SK-N-SH treated with all-trans-retinoic acid at 6 μM for 48 hours (cell line): ENCODE results near the gene GFPT1.
"Not testable (repeated sequence)": the region's sequence is repeated elsewhere in the genome, so short reads cannot be mapped to it uniquely, and the experiment has no call there.

Experiments
- ATAC-seq: fragments of 200-7000 bp; cut with Tn5 transposase; 3 replicates; pipeline ENCODE4 v1.9.1; 2020; ENCODE audit warnings: mild to moderate bottlenecking, moderate library complexity
- ARNTL ChIP-seq: fragments of 450-650 bp; formaldehyde crosslinking; IDR thresholded peaks from 2 replicates; pipeline ENCODE4 v1.5.0; 2020; ENCODE audit warnings: low read depth, mild to moderate bottlenecking, moderate library complexity, borderline replicate concordance
- BACH2 ChIP-seq: fragments of 250-450 bp; sonication (Bioruptor Pico); IDR thresholded peaks from 2 replicates; pipeline ENCODE4 v1.9.0; 2021; ENCODE audit warnings: mild to moderate bottlenecking, borderline replicate concordance
- CREB5 ChIP-seq: fragments of 250-450 bp; sonication (Bioruptor Pico); IDR thresholded peaks from 2 replicates; pipeline ENCODE4 v1.5.1; 2020; ENCODE audit warnings: low read depth, mild to moderate bottlenecking, moderate library complexity
- CSDC2 ChIP-seq: fragments of 250-450 bp; sonication (Bioruptor Pico); IDR thresholded peaks from 2 replicates; pipeline ENCODE4 v1.5.0; 2020; ENCODE audit warnings: mild to moderate bottlenecking, moderate library complexity
- GLIS3 ChIP-seq: fragments of 250-450 bp; sonication (Bioruptor Pico); IDR thresholded peaks from 2 replicates; pipeline ENCODE4 v1.5.0; 2020; ENCODE audit warnings: mild to moderate bottlenecking, moderate library complexity
- ISL1 ChIP-seq: fragments of 250-450 bp; sonication (Bioruptor Pico); IDR thresholded peaks from 2 replicates; pipeline ENCODE4 v2.1.2; 2022; ENCODE audit warnings: mild to moderate bottlenecking, moderate library complexity
- OSR1 ChIP-seq: fragments of 250-450 bp; sonication (Bioruptor Pico); IDR thresholded peaks from 2 replicates; pipeline ENCODE4 v1.8.0; 2022; ENCODE audit warnings: moderate library complexity, mild to moderate bottlenecking, inconsistent platforms
- PPARA ChIP-seq: fragments of 250-450 bp; sonication (Bioruptor Pico); IDR thresholded peaks from 2 replicates; pipeline ENCODE4 v1.5.0; 2020; ENCODE audit warnings: mild to moderate bottlenecking, borderline replicate concordance
- RARB ChIP-seq: fragments of 250-450 bp; sonication (Bioruptor Pico); IDR thresholded peaks from 2 replicates; pipeline ENCODE4 v1.8.0; 2021; ENCODE audit warnings: mild to moderate bottlenecking, moderate library complexity
- SNAI2 ChIP-seq: fragments of 250-450 bp; sonication (Bioruptor Pico); IDR thresholded peaks from 2 replicates; pipeline ENCODE4 v1.5.0; 2020; ENCODE audit warnings: mild to moderate bottlenecking, moderate library complexity
- TOX ChIP-seq: fragments of 250-450 bp; sonication (Bioruptor Pico); IDR thresholded peaks from 2 replicates; pipeline ENCODE4 v1.8.0; 2021; ENCODE audit warnings: mild to moderate bottlenecking, moderate library complexity, borderline replicate concordance
- TSHZ2 ChIP-seq: fragments of 250-450 bp; sonication (Bioruptor Pico); IDR thresholded peaks from 2 replicates; pipeline ENCODE4 v1.5.0; 2020; ENCODE audit warnings: mild to moderate bottlenecking, moderate library complexity
- ZC3H10 ChIP-seq: fragments of 250-450 bp; sonication (Bioruptor Pico); IDR thresholded peaks from 2 replicates; pipeline ENCODE4 v1.5.1; 2021; ENCODE audit warnings: mild to moderate bottlenecking, moderate library complexity
- ZFP3 ChIP-seq: fragments of 250-450 bp; sonication (Bioruptor Pico); IDR thresholded peaks from 2 replicates; pipeline ENCODE4 v1.5.0; 2020; ENCODE audit warnings: mild to moderate bottlenecking, moderate library complexity
- ZNF565 ChIP-seq: fragments of 450-650 bp; formaldehyde crosslinking; conservative IDR thresholded peaks from 2 replicates; pipeline ENCODE4 v1.5.0; 2020; ENCODE audit warnings: low read depth, mild to moderate bottlenecking, moderate library complexity
- ZNF70 ChIP-seq: fragments of 450-650 bp; formaldehyde crosslinking; IDR thresholded peaks from 2 replicates; pipeline ENCODE4 v1.5.0; 2020; ENCODE audit warnings: mild to moderate bottlenecking, moderate library complexity
- ZNF8 ChIP-seq: fragments of 450-650 bp; formaldehyde crosslinking; IDR thresholded peaks from 2 replicates; pipeline ENCODE4 v1.5.0; 2020; ENCODE audit warnings: mild to moderate bottlenecking, moderate library complexity
- TF ChIP-seq, protein P1 (sequence below): fragments of 250-450 bp; sonication (Bioruptor Pico); IDR thresholded peaks from 2 replicates; pipeline ENCODE4 v1.8.0; 2021; ENCODE audit warnings: low read depth, mild to moderate bottlenecking, moderate library complexity, borderline replicate concordance
- TF ChIP-seq, protein P2 (sequence below): fragments of 250-450 bp; sonication (Bioruptor Pico); IDR thresholded peaks from 2 replicates; pipeline ENCODE4 v1.8.0; 2020; ENCODE audit warnings: mild to moderate bottlenecking, moderate library complexity, borderline replicate concordance
- TF ChIP-seq, protein P3 (sequence below): fragments of 250-450 bp; sonication (Bioruptor Pico); IDR thresholded peaks from 2 replicates; pipeline ENCODE4 v1.5.1; 2021; ENCODE audit warnings: mild to moderate bottlenecking, moderate library complexity

Gene GFPT1

DNA sequence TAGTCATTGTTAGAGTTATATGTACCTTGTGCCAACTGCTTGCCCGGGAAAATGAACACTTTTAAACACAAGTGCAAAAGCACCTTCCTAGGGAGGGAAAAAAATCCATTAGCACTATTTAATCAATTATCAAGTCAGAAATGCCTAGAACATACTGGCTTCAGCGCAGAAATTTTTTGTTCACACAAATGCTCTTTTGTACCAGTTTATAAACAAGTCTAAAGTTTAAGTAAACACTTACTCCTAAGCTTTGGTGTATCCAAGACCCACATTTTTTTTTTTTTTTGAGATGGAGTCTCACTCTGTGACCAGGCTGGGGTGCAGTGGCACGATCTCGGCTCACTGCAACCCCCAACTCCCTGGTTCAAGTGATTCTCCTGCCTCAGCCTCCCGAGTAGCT, 30.6 kb downstream of the GFPT1 start:
- no peak for TF ChIP-seq ZNF70 (CRISPR knock-in tag)
- TF ChIP-seq, protein P1, sequence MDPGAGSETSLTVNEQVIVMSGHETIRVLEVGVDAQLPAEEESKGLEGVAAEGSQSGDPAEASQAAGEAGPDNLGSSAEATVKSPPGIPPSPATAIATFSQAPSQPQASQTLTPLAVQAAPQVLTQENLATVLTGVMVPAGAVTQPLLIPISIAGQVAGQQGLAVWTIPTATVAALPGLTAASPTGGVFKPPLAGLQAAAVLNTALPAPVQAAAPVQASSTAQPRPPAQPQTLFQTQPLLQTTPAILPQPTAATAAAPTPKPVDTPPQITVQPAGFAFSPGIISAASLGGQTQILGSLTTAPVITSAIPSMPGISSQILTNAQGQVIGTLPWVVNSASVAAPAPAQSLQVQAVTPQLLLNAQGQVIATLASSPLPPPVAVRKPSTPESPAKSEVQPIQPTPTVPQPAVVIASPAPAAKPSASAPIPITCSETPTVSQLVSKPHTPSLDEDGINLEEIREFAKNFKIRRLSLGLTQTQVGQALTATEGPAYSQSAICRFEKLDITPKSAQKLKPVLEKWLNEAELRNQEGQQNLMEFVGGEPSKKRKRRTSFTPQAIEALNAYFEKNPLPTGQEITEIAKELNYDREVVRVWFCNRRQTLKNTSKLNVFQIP (CRISPR knock-in tag) = no peak
- no peak for TF ChIP-seq OSR1 (CRISPR knock-in tag)
- TF ChIP-seq ISL1 (CRISPR knock-in tag) = no peak
- no peak for TF ChIP-seq RARB
- no peak for TF ChIP-seq PPARA
- no peak for TF ChIP-seq TOX (CRISPR knock-in tag)
- no peak for TF ChIP-seq SNAI2 (CRISPR knock-in tag)
- TF ChIP-seq BACH2 = no peak
- no peak for TF ChIP-seq TSHZ2 (CRISPR knock-in tag)
- TF ChIP-seq, protein P2, sequence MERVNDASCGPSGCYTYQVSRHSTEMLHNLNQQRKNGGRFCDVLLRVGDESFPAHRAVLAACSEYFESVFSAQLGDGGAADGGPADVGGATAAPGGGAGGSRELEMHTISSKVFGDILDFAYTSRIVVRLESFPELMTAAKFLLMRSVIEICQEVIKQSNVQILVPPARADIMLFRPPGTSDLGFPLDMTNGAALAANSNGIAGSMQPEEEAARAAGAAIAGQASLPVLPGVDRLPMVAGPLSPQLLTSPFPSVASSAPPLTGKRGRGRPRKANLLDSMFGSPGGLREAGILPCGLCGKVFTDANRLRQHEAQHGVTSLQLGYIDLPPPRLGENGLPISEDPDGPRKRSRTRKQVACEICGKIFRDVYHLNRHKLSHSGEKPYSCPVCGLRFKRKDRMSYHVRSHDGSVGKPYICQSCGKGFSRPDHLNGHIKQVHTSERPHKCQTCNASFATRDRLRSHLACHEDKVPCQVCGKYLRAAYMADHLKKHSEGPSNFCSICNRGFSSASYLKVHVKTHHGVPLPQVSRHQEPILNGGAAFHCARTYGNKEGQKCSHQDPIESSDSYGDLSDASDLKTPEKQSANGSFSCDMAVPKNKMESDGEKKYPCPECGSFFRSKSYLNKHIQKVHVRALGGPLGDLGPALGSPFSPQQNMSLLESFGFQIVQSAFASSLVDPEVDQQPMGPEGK = no peak
- TF ChIP-seq, protein P3, sequence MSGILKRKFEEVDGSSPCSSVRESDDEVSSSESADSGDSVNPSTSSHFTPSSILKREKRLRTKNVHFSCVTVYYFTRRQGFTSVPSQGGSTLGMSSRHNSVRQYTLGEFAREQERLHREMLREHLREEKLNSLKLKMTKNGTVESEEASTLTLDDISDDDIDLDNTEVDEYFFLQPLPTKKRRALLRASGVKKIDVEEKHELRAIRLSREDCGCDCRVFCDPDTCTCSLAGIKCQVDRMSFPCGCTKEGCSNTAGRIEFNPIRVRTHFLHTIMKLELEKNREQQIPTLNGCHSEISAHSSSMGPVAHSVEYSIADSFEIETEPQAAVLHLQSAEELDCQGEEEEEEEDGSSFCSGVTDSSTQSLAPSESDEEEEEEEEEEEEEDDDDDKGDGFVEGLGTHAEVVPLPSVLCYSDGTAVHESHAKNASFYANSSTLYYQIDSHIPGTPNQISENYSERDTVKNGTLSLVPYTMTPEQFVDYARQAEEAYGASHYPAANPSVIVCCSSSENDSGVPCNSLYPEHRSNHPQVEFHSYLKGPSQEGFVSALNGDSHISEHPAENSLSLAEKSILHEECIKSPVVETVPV (CRISPR knock-in tag) = no peak
- TF ChIP-seq CREB5 (CRISPR knock-in tag) = no peak
- no peak for TF ChIP-seq ARNTL (CRISPR knock-in tag)
- TF ChIP-seq ZFP3 (CRISPR knock-in tag) = no peak
- no peak for ATAC-seq

GRCh38 chr2:69354976-69355375, 32.1 kb downstream of the GFPT1 start:
- not testable (repeated sequence) for ATAC-seq

DNA sequence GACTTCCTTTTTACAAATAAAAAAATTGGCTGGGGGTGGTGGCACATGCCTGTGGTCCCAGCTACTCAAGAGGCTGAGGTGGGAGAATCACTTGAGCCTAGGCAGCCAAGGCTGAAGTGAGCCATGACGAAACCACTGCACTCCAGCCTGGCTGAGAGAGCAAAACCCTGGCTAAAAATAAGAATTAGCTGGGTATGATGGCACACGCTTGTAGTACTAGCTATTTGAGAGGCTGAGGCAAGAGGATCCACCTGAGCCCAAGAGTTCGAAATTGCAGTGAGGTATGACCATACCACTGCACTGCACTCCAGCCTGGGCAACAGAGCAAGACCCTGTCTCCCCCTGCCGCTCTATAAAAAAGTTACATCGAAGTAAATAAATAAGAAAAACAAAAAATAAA, 33.7 kb downstream of the GFPT1 start:
- ATAC-seq = no peak
- TF ChIP-seq CREB5 (CRISPR knock-in tag) = no peak
- no peak for TF ChIP-seq RARB
- TF ChIP-seq, protein P3 (CRISPR knock-in tag) = no peak
- no peak for TF ChIP-seq ZNF565
- no peak for TF ChIP-seq CSDC2 (CRISPR knock-in tag)
- TF ChIP-seq ZNF70 (CRISPR knock-in tag) = no peak
- TF ChIP-seq PPARA = no peak
- TF ChIP-seq ZNF8 (CRISPR knock-in tag) = no peak
- TF ChIP-seq OSR1 (CRISPR knock-in tag) = no peak
- TF ChIP-seq GLIS3 (CRISPR knock-in tag) = no peak
- TF ChIP-seq ISL1 (CRISPR knock-in tag) = no peak
- no peak for TF ChIP-seq TSHZ2 (CRISPR knock-in tag)
- no peak for TF ChIP-seq ZFP3 (CRISPR knock-in tag)
- TF ChIP-seq ZC3H10 (CRISPR knock-in tag) = no peak
- TF ChIP-seq, protein P1 (CRISPR knock-in tag) = no peak
